Measurements from ENCODE around the gene TRIM33.

GRCh38 chr1:114468710-114469468 lies 42.1 kb downstream of the TRIM33 start:
- TF ChIP-seq, protein P1, sequence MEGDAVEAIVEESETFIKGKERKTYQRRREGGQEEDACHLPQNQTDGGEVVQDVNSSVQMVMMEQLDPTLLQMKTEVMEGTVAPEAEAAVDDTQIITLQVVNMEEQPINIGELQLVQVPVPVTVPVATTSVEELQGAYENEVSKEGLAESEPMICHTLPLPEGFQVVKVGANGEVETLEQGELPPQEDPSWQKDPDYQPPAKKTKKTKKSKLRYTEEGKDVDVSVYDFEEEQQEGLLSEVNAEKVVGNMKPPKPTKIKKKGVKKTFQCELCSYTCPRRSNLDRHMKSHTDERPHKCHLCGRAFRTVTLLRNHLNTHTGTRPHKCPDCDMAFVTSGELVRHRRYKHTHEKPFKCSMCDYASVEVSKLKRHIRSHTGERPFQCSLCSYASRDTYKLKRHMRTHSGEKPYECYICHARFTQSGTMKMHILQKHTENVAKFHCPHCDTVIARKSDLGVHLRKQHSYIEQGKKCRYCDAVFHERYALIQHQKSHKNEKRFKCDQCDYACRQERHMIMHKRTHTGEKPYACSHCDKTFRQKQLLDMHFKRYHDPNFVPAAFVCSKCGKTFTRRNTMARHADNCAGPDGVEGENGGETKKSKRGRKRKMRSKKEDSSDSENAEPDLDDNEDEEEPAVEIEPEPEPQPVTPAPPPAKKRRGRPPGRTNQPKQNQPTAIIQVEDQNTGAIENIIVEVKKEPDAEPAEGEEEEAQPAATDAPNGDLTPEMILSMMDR (IDR thresholded peaks at IDR 0.05): no peak
- no peak for TF ChIP-seq POLR2A (IDR thresholded peaks at IDR 0.05)
